HEK293 (cell line): Measurements from ENCODE around the gene HOXA6.

Source experiments
- CTCF ChIA-PET: fragments of 350-600 bp; formaldehyde crosslinking; extraction: SDS; loops from one replicate; lab custom pipeline; 2021; ENCODE audit warnings: antibody characterized with exemption; lab: Yijun Ruan, JAX
- POLR2A ChIA-PET: fragments of 300-600 bp; formaldehyde crosslinking; extraction: SDS; loops from one replicate; lab custom pipeline; 2020; ENCODE audit warnings: antibody characterized with exemption, inconsistent platforms; lab: Yijun Ruan, JAX
- H3K27ac ChIP-seq: fragments of 200-500 bp; sonication (Bioruptor generic); 2 replicates; pipeline ENCODE4 v1.5.1; 2014; ENCODE audit warnings: low read depth, low read length, control low read depth, inconsistent platforms; ENCODE audit errors: extremely low read depth
- H3K36me3 ChIP-seq, 2 experiments: fragments of 200-500 bp in 1 of 2; sonication (Bioruptor generic) in 1 of 2; 1 replicate in 1 of 2; 2 replicates in 1 of 2; pipeline ENCODE4 v1.5.1; 2014 to 2017; ENCODE audit warnings: inconsistent platforms in 2 of 2, low read length in 2 of 2; ENCODE audit not compliant: control insufficient read depth in 2 of 2, insufficient read depth in 1 of 2
- H3K4me1 ChIP-seq: fragments of 200-500 bp; sonication (Bioruptor generic); 2 replicates; pipeline ENCODE4 v1.5.1; 2014; ENCODE audit warnings: mild to moderate bottlenecking, low read length, inconsistent platforms; ENCODE audit not compliant: control insufficient read depth, insufficient read depth
- H3K4me3 ChIP-seq: 2 replicates; pipeline ENCODE4 v1.5.1; 2011; ENCODE audit warnings: low read depth, mild to moderate bottlenecking, control low read depth, low read length, moderate library complexity
- H3K9me3 ChIP-seq: fragments of 200-500 bp; sonication (Bioruptor generic); 2 replicates; pipeline ENCODE4 v1.5.1; 2014; ENCODE audit warnings: low read depth, low read length, inconsistent platforms; ENCODE audit not compliant: control insufficient read depth, insufficient read depth
- BCL11A ChIP-seq: fragments of 450-650 bp; formaldehyde crosslinking; IDR thresholded peaks from 2 replicates; pipeline ENCODE4 v1.5.1; 2016; ENCODE audit warnings: low read depth, missing biosample characterization, missing genetic modification characterization
- GLIS1 ChIP-seq: fragments of 450-650 bp; formaldehyde crosslinking; IDR thresholded peaks from 2 replicates; pipeline ENCODE4 v1.5.1; 2016; ENCODE audit warnings: missing biosample characterization, missing genetic modification characterization
- SP2 ChIP-seq: fragments of 450-650 bp; formaldehyde crosslinking; IDR thresholded peaks from 2 replicates; pipeline ENCODE4 v1.5.1; 2016; ENCODE audit warnings: missing biosample characterization, missing genetic modification characterization
- SP3 ChIP-seq: fragments of 450-650 bp; formaldehyde crosslinking; IDR thresholded peaks from 2 replicates; pipeline ENCODE4 v1.5.1; 2016; ENCODE audit warnings: missing biosample characterization, missing genetic modification characterization
- ZFP41 ChIP-seq: fragments of 450-650 bp; formaldehyde crosslinking; IDR thresholded peaks from 2 replicates; pipeline ENCODE4 v1.5.1; 2016; ENCODE audit warnings: missing biosample characterization, missing genetic modification characterization, borderline replicate concordance
- ZNF10 ChIP-seq: fragments of 450-650 bp; formaldehyde crosslinking; IDR thresholded peaks from 2 replicates; pipeline ENCODE4 v1.5.1; 2017; ENCODE audit warnings: missing biosample characterization, missing genetic modification characterization
- ZNF112 ChIP-seq: fragments of 450-650 bp; formaldehyde crosslinking; IDR thresholded peaks from 2 replicates; pipeline ENCODE4 v1.5.0; 2017; ENCODE audit warnings: missing biosample characterization, missing genetic modification characterization
- ZNF174 ChIP-seq: fragments of 450-650 bp; formaldehyde crosslinking; IDR thresholded peaks from 2 replicates; pipeline ENCODE4 v1.5.0; 2017; ENCODE audit warnings: missing biosample characterization, mild to moderate bottlenecking, missing genetic modification characterization
- ZNF211 ChIP-seq: fragments of 450-650 bp; formaldehyde crosslinking; IDR thresholded peaks from 2 replicates; pipeline ENCODE4 v1.5.1; 2016; ENCODE audit warnings: low read depth, missing biosample characterization, missing genetic modification characterization
- ZNF23 ChIP-seq: fragments of 450-650 bp; formaldehyde crosslinking; IDR thresholded peaks from 2 replicates; pipeline ENCODE4 v1.5.1; 2016; ENCODE audit warnings: missing biosample characterization, missing genetic modification characterization, borderline replicate concordance
- ZNF571 ChIP-seq: fragments of 450-650 bp; formaldehyde crosslinking; IDR thresholded peaks from 2 replicates; pipeline ENCODE4 v1.5.0; 2017; ENCODE audit warnings: missing biosample characterization, missing genetic modification characterization
- ZNF701 ChIP-seq: fragments of 450-650 bp; formaldehyde crosslinking; IDR thresholded peaks from 2 replicates; pipeline ENCODE4 v1.5.1; 2016; ENCODE audit warnings: missing biosample characterization, missing genetic modification characterization
- ZNF776 ChIP-seq: fragments of 450-650 bp; formaldehyde crosslinking; IDR thresholded peaks from 2 replicates; pipeline ENCODE4 v1.5.0; 2017; ENCODE audit warnings: missing biosample characterization, missing genetic modification characterization, borderline replicate concordance
- TF ChIP-seq, protein P1 (sequence below): fragments of 450-650 bp; formaldehyde crosslinking; IDR thresholded peaks from 2 replicates; pipeline ENCODE4 v1.5.1; 2016; ENCODE audit warnings: missing biosample characterization, missing genetic modification characterization, borderline replicate concordance
- TF ChIP-seq, protein P2 (sequence below): fragments of 450-650 bp; formaldehyde crosslinking; conservative IDR thresholded peaks from 2 replicates; pipeline ENCODE4 v1.5.1; 2016; ENCODE audit warnings: low read depth, missing biosample characterization, missing genetic modification characterization
- TF ChIP-seq, protein P3 (sequence below): fragments of 450-650 bp; formaldehyde crosslinking; conservative IDR thresholded peaks from 2 replicates; pipeline ENCODE4 v1.5.1; 2016; ENCODE audit warnings: low read depth, missing biosample characterization, missing genetic modification characterization
- TF ChIP-seq, protein P4 (sequence below): fragments of 450-650 bp; formaldehyde crosslinking; IDR thresholded peaks from 2 replicates; pipeline ENCODE4 v1.5.1; 2017; ENCODE audit warnings: missing biosample characterization, missing genetic modification characterization
- TF ChIP-seq, protein P5 (sequence below): fragments of 450-650 bp; formaldehyde crosslinking; IDR thresholded peaks from 2 replicates; pipeline ENCODE4 v1.5.1; 2016; ENCODE audit warnings: missing biosample characterization, missing genetic modification characterization

HOXA6 gene

DNA sequence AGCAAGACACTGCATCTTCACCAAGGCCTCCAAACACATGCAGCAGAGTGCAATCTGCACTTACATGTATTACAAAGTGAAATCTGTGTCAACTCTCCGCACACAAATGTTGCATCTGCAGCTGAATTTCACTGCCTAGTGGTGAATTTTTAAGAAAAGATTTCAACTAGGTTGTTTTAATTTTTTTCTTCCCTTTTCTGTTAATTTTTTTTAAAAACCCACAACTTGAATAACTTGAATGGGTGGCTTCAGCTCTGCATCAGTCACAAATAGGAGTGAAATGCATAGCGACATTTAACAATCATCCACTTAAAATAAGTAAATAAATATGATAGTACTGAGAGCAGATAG lies 46.4 kb upstream of the HOXA6 start:
- H3K36me3 ChIP-seq = peaks cover 11 to 23% of the 10 kb centered on the region in 2 experiments; a peak in 2 of 3 replicates
- no peak for TF ChIP-seq ZNF776
- TF ChIP-seq ZNF571 (tag by site-specific recombination) = no peak
- no peak for TF ChIP-seq ZFP41 (tag by site-specific recombination)
- TF ChIP-seq ZNF23 (tag by site-specific recombination) = no peak
- no peak for TF ChIP-seq ZNF112
- TF ChIP-seq, protein P1, sequence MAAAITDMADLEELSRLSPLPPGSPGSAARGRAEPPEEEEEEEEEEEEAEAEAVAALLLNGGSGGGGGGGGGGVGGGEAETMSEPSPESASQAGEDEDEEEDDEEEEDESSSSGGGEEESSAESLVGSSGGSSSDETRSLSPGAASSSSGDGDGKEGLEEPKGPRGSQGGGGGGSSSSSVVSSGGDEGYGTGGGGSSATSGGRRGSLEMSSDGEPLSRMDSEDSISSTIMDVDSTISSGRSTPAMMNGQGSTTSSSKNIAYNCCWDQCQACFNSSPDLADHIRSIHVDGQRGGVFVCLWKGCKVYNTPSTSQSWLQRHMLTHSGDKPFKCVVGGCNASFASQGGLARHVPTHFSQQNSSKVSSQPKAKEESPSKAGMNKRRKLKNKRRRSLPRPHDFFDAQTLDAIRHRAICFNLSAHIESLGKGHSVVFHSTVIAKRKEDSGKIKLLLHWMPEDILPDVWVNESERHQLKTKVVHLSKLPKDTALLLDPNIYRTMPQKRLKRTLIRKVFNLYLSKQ (tag by site-specific recombination) = no peak
- no peak for TF ChIP-seq ZNF174 (tag by site-specific recombination)
- no peak for TF ChIP-seq SP2 (tag by site-specific recombination)
- TF ChIP-seq, protein P2, sequence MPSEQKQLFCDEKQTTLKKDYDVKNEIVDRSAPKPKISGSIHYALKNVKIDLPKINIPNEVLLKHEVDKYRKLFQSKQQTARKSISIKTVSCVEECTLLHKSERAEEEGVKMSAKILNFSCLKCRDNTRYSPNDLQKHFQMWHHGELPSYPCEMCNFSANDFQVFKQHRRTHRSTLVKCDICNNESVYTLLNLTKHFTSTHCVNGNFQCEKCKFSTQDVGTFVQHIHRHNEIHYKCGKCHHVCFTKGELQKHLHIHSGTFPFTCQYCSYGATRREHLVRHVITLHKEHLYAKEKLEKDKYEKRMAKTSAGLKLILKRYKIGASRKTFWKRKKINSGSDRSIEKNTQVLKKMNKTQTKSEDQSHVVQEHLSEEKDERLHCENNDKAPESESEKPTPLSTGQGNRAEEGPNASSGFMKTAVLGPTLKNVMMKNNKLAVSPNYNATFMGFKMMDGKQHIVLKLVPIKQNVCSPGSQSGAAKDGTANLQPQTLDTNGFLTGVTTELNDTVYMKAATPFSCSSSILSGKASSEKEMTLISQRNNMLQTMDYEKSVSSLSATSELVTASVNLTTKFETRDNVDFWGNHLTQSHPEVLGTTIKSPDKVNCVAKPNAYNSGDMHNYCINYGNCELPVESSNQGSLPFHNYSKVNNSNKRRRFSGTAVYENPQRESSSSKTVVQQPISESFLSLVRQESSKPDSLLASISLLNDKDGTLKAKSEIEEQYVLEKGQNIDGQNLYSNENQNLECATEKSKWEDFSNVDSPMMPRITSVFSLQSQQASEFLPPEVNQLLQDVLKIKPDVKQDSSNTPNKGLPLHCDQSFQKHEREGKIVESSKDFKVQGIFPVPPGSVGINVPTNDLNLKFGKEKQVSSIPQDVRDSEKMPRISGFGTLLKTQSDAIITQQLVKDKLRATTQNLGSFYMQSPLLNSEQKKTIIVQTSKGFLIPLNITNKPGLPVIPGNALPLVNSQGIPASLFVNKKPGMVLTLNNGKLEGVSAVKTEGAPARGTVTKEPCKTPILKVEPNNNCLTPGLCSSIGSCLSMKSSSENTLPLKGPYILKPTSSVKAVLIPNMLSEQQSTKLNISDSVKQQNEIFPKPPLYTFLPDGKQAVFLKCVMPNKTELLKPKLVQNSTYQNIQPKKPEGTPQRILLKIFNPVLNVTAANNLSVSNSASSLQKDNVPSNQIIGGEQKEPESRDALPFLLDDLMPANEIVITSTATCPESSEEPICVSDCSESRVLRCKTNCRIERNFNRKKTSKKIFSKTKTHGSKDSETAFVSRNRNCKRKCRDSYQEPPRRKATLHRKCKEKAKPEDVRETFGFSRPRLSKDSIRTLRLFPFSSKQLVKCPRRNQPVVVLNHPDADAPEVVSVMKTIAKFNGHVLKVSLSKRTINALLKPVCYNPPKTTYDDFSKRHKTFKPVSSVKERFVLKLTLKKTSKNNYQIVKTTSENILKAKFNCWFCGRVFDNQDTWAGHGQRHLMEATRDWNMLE (tag by site-specific recombination) = no peak
- TF ChIP-seq ZNF211 (tag by site-specific recombination) = no peak
- TF ChIP-seq, protein P3, sequence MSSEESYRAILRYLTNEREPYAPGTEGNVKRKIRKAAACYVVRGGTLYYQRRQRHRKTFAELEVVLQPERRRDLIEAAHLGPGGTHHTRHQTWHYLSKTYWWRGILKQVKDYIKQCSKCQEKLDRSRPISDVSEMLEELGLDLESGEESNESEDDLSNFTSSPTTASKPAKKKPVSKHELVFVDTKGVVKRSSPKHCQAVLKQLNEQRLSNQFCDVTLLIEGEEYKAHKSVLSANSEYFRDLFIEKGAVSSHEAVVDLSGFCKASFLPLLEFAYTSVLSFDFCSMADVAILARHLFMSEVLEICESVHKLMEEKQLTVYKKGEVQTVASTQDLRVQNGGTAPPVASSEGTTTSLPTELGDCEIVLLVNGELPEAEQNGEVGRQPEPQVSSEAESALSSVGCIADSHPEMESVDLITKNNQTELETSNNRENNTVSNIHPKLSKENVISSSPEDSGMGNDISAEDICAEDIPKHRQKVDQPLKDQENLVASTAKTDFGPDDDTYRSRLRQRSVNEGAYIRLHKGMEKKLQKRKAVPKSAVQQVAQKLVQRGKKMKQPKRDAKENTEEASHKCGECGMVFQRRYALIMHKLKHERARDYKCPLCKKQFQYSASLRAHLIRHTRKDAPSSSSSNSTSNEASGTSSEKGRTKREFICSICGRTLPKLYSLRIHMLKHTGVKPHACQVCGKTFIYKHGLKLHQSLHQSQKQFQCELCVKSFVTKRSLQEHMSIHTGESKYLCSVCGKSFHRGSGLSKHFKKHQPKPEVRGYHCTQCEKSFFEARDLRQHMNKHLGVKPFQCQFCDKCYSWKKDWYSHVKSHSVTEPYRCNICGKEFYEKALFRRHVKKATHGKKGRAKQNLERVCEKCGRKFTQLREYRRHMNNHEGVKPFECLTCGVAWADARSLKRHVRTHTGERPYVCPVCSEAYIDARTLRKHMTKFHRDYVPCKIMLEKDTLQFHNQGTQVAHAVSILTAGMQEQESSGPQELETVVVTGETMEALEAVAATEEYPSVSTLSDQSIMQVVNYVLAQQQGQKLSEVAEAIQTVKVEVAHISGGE (tag by site-specific recombination) = no peak
- no peak for TF ChIP-seq GLIS1 (tag by site-specific recombination)
- TF ChIP-seq BCL11A (tag by site-specific recombination) = no peak
- TF ChIP-seq, protein P4, sequence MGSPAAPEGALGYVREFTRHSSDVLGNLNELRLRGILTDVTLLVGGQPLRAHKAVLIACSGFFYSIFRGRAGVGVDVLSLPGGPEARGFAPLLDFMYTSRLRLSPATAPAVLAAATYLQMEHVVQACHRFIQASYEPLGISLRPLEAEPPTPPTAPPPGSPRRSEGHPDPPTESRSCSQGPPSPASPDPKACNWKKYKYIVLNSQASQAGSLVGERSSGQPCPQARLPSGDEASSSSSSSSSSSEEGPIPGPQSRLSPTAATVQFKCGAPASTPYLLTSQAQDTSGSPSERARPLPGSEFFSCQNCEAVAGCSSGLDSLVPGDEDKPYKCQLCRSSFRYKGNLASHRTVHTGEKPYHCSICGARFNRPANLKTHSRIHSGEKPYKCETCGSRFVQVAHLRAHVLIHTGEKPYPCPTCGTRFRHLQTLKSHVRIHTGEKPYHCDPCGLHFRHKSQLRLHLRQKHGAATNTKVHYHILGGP (tag by site-specific recombination) = no peak
- TF ChIP-seq SP3 (tag by site-specific recombination) = no peak
- TF ChIP-seq, protein P5, sequence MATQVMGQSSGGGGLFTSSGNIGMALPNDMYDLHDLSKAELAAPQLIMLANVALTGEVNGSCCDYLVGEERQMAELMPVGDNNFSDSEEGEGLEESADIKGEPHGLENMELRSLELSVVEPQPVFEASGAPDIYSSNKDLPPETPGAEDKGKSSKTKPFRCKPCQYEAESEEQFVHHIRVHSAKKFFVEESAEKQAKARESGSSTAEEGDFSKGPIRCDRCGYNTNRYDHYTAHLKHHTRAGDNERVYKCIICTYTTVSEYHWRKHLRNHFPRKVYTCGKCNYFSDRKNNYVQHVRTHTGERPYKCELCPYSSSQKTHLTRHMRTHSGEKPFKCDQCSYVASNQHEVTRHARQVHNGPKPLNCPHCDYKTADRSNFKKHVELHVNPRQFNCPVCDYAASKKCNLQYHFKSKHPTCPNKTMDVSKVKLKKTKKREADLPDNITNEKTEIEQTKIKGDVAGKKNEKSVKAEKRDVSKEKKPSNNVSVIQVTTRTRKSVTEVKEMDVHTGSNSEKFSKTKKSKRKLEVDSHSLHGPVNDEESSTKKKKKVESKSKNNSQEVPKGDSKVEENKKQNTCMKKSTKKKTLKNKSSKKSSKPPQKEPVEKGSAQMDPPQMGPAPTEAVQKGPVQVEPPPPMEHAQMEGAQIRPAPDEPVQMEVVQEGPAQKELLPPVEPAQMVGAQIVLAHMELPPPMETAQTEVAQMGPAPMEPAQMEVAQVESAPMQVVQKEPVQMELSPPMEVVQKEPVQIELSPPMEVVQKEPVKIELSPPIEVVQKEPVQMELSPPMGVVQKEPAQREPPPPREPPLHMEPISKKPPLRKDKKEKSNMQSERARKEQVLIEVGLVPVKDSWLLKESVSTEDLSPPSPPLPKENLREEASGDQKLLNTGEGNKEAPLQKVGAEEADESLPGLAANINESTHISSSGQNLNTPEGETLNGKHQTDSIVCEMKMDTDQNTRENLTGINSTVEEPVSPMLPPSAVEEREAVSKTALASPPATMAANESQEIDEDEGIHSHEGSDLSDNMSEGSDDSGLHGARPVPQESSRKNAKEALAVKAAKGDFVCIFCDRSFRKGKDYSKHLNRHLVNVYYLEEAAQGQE (tag by site-specific recombination) = no peak
- TF ChIP-seq ZNF701 = no peak
- TF ChIP-seq ZNF10 = no peak
- POLR2A ChIA-PET = interaction anchor here (1.5 to 2.6 kb wide), 2 partner anchors 8 to 10 kb away, joined by 4 to 25 read pairs; partner anchors contain the start of gene HOXA11
- CTCF ChIA-PET = interaction anchor here (0.7 to 3.1 kb wide), 6 partner anchors 9 to 900 kb away, joined by 3 to 26 read pairs (median 11); partner anchors contain the start of gene HOXA11
- H3K27ac ChIP-seq = no peak overlapping the region
- no peaks in the 10 kb centered on the region for H3K9me3 ChIP-seq
- peaks cover 12% of the 10 kb centered on the region for H3K4me1 ChIP-seq
- H3K4me3 ChIP-seq = no peak overlapping the region
